Measurements from ENCODE around the gene GID4.

GID4 gene

DNA sequence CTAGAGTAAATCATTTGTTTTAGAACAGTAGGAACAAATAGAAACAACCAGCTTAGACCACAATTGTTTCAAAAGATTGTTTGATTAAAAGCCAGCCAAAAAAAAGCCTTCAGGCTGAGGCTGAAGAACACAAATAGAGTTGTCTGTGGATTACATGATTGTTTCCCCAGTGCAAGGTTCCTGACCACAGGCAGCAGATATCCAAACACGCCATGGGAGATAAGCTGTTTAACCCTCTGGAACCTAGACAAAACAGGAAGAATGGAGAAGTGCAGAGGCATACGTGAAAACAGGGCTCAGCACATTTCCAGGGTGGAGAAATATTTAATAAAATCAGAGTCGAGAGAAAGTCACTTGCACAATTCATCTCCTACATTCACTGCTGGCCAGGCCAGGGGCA lies 21.2 kb upstream of the GID4 start:
- no peak for DNase-seq

DNA sequence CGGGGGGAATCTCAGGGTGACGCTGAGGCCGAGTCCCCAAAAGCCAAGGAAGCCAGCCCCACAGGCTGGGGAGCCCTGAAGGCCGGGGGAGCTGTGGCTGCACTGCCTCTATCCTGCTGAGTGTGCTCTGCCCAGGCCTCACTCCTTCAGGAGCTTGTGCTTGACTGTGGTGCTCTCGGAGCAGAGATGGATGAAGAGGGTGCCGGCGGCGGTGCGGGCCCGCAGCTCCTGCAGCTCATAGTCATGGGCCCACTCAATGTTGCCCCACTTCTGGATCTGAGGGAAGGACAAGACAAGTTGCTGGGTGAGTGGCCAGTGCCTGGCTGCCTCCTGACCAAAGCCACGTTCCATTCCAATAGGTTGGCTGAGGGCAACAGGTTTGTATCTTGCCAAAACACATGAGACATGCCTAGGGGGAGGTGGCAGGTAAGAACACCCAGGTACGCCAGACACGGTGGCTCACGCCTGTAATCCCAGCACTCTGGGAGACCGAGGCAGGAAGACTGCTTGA lies 20.7 kb upstream of the GID4 start:
- DNase-seq, result no peak

DNA sequence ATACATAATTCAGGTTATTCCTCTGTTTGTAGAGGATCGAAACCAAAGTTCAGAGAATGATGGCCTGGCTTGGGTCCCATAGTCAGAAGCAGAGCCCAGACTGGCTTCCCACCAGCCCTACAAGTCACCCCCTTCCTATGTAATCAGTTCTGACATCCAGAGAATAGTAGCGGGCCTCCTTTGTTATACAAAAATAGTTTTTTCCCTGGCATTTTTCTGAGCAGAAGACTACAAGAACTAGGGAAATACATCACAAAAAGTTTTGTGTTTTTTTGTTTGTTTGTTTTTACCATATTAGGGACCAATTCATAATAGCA lies 19.4 kb upstream of the GID4 start:
- DNase-seq, result no peak

DNA sequence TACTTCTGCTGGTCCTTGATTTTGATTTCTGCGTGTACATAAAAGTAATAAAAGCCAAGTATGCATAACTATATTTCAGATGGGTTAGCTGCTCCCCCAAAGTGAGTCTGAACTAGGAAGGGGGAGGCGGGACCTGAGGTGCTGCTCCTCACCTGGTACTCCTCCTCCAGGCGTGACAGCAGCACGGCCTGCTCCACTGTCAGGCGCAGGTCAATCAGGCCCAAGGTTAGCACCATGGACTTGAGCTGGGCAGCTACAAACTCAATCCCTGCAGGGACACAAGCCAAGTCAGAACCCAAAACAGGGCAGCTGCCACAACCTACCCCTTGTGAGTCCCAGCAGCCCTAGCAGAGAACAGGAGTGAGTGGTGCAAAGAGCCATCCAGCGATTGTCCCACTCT lies 18.2 kb upstream of the GID4 start:
- no peak for DNase-seq

DNA sequence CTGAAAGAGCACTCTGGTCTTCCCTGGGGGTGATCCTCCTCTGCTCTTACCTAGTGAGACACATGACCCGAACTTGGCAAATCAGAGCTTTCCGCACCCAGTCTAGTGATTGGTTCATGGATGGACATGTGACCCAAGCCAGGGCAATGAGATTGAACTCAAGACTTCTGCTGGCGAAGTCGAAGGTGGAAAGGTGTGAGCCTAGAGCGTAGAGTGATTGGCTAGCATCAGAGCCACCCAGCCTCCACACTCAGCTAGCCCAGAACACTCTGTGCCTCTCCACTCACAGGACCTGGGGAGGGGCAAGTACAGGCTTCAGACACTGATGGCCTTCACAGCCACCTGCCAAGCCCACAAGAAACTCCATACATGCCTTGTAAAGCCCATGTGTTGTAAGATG lies 17.8 kb upstream of the GID4 start:
- DNase-seq, result no peak

DNA sequence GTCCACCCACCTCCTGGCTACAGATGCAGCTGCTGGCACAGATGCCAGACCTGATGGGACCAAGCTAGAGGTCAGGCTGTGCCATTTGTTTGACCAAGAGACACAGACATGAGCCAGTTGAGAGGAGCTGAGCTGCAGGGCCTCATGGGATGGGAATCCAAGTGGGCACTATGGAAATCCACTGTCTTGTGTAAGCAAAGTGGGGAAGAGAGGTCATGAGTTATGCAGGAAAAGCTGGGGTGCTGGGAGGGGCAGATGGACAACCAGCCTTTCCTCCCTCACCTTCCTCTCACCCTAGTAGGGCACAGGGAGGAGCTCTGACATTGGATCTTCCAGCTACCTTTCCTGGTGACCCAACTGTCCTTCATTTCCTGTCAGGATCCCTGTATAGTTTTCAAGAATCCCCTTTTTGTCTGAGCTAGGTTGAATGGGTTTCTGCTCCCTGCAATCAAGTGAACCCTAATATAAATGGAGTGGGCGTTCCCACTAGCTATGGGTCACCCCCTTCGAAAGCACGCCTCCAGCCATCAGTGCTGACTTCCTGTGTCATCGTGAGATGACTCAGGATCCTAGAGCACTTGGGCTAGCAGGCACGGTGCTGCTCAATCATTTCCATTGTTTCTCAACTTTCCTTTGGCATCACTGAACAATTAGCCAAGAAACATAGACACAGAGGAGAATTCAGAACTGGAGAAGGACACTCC lies 13.8 kb upstream of the GID4 start:
- DNase-seq, result peak; percentile 73

DNA sequence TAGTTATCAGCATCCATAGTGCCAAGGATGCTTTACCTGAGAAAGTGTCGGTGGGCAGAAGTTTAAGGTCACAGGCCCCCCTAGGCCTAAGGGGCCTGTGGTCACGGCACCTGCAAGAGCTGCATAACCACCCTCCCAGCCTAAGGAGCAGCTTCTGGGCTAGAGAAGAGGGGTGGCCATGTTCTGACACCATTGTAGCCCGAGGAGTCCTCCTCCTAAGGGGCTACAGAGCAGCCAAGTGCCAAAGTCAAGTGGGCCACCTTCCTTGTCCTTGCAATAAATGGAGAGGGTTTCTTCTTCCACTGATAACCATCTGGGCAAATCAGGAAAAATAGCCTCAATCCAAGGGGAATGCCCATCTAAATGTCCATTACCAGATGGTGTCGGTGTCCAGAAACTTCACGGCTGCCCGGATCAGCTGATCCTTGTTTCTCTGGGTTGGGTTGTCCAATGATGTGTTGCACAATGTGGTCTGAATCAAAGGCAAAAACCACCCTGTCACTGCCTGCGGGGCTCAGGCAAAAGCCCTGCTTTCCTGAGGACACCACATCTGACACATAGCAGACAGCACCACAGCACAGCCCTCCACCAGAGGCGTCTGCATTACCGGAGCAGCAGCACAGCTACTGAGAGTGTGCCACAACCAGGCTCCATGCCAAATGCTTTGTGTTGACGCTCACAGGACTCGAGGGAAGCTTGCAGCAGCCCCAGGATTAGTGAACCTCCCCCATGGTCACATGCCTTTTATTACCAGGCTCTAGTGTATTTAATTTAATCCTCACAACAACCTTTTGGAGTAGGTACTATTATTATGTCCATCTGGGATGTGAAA lies 13.0 kb upstream of the GID4 start:
- peak; percentile 36 for DNase-seq

DNA sequence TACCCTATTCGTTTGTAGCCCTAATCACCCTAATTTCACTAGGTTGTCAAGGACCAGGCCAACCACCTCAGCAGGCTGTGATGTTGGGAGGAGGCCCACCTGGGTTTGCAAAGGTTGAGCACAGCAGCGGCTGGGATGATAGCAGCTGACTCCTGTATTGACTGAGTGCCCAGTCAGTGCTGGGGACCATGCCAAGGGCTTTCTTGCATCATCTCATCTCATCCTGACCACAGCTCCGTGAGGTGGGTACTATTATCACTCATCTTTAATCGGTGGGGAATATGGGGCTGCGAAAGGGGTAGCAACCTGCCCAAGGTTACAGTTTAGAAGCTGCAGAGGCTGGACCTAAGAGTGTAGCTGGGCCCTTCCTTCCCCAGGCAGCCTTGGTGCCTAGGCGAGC lies 11.9 kb upstream of the GID4 start:
- DNase-seq, result no peak

DNA sequence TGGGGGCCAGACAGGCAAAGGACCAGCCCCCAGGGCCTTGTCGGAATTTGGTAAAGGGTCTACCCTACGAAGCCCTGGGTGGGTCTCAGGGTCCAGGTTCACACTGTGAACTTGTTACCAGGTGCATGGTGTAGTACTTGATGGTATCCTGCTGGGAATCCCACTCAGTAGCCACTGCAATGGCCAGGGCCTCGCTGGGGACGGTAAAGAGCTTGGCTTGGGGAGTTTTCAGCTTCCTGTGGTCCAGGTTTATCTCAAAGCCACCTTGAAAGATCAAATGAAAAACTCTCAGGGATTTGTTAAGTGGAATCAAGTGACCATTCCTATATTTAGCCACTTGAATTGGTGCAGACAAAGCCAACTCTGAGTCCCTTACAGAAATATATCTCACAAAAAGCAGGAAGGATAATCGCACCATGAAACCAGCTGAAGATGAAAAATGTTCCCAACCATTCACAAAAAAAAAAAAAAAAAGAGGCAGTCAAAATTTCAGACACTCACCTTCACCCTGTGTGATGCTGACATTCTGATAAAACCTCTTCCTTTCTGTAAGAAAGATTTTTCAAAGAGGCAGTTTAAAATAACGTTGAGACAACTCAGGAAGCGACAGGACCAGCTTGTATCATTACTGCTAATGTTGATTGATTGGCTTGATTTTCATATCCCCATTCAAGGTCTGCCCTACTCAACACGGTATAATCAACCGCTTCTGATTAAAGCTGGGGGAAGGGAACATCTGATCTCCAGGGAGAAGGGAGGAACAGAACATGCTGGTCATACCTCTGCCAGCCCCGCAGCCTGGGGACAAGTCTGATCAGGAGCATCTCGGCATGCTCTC lies 10.9 kb upstream of the GID4 start:
- DNase-seq, result no peak

DNA sequence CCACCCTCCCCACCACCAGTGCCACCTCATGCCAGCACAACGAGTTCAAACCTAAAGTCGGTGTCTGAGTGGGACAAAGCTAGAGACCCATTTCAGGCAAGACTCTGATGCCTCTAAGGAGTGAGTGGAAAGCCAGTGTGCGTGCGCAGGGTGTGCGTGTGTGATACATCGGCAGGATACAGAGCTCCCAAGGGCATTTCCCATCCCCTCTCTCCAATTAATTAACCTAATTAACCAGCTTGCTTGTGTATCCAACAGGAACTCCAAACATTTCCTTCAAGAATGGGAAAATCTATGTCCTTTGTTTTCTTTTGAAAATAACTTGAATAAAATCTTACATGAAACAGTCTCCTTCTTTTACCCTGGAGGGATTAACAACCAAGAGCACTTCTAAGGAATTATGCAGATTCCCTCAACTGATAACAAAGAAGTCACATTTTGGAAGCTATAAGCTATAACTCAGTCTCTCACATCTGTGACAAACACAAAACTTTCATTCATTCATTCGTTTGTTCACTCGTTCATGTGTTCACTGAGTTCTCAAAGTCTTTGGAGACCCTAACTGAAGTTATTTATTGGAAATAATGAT lies 10.2 kb upstream of the GID4 start:
- DNase-seq, result no peak

DNA sequence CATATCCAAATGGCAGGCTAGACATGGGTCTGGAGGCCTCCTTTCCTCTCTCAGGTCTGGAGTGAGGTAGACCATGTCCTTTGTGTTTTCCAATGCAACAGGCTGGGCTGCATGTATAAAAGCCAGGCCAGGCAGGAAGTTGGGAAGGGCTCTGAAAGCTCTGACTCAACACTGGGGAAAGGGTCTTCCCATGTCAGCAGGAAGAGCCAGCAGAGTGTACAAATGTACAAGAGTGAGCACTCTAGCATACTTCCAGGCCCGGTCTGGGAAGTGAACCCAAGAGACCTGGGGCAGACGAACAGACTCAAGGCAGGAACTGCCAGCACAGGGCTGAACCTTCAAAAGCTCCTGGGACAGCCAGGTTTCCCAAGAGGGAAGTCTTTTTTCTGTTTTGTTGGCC lies 7.3 kb upstream of the GID4 start:
- peak; percentile 13 for DNase-seq

DNA sequence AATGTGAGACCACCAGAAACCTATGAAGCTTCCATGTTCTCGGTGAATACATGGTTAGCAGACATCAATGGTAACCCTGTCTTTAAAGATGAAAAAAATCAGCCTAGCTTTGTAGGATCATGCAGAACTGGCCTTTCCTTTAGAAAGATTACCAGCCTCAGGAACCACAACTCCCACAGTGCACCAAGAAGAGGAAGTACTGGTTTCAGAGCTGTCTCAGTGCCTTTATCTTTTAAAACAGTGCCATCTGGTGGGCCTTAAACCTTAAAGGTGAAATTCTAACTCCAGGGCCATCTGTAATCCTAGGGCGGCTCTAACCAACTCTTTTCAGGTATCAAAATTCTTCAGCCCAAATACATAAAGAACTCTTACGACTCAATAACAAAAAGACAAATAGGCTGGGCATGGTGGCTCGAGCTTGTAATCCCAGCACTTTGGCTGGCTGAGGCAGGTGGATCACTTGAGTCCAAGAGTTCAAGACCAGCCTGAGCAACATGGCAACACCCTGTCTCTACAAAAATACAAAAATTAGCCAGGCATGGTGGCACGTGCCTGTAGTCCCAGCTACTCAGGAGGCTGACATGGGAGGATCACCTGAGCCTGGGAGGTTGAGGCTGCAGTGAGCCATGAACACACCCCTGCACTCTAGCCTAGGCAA lies 5.6 kb upstream of the GID4 start:
- peak; percentile 80 for DNase-seq

DNA sequence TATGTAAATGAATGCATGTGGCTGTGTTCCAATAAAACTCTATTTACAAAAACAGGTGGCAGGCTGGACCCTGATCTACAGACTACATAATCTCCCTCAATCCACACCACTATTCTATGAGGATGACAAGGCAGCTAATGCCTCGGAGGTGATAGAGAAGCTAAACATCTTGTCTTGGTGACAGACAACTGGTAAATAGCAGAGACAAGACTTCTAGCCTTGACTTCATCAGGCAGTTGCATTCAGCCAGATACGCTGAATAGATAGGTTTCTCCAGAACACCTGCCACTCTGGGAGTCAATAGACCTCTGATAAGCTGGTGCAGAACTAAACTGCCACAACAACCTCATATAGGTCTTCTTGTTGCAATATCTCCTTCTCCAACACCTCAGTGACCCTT lies 3.5 kb upstream of the GID4 start:
- no peak for DNase-seq

DNA sequence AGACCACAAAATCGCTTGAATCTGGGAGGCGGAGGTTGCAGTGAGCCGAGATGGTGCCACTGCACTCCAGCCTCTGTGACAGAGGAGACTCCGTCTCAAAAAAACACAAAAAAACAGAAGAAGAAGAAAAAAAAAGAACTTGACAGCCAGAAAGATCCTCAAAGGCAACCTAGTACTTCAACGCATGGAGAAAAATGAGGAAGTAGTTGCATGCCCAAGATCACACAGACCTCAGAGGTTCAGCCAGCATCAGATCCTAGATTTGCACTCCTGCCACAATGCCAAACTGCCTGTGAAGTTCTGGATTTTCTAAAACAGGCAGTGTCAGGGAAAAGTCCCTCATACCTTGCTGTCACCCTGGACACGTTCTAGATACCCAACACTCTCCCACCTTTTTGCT lies 1.7 kb upstream of the GID4 start:
- DNase-seq, result no peak

DNA sequence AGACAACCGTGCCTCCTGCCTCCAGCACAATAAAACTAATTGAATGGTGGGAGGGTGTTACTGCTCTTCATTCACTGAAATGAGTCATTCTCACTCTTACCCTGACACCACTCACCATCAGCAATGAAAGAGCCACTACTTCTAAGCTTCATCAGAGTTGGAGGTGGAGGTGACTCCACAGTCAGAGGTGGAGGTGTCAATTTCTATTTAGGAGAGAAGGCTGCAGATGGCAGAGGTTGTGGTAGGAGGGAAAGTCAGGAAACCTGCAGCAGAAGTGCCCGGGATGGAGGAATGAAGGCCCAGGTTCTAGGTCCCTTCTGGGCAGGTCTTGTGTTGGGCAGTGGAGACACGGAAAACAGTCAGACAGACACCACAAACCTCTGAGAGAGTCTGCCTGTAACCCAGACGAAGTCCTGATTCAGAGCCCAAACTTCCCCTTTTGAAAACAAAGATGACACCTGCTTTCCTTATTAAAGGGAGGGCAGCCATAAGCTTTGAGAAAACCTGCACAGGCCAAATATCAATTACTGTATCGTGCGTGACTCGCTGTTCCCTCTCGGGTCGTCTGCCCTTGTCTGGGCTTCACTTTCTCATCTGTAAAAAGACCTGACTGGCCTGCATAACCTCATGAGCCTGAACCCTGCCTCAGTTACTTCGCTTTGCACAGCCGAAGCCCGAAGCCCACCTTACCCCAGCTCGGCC lies 908 bp upstream of the GID4 start:
- no peak for DNase-seq

DNA sequence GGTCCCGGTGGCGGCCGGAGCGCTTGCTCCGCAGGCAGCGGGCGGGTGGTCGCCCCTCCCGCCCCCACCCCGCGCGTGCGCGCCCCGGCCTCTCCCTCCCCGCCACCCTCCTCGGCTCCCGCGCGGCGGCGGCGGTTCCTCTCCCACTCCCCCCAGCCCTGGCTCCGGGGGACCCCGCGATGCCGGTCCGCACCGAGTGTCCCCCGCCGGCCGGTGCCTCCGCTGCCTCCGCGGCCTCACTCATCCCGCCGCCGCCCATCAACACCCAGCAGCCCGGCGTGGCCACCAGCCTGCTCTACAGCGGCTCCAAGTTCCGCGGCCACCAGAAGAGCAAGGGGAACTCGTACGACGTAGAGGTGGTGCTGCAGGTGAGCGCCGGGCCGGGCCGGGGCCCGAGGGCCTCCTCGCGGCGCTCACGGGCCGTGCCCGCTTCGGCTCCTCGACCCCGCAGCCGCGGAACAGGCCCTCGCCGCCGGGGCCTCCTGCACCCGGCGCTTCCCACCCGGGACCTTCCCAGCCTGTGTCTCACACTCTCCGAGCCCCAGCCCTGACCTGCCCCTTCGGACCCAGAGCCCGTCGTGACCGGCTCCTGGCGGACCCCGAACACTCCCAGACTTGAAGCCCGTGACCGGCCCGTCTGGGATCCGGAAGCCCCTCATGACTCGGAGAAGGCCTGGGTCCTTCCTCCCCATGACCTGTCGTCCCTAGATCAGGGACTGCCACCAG lies 490 bp downstream of the GID4 start:
- DNase-seq, result peak; percentile 5

DNA sequence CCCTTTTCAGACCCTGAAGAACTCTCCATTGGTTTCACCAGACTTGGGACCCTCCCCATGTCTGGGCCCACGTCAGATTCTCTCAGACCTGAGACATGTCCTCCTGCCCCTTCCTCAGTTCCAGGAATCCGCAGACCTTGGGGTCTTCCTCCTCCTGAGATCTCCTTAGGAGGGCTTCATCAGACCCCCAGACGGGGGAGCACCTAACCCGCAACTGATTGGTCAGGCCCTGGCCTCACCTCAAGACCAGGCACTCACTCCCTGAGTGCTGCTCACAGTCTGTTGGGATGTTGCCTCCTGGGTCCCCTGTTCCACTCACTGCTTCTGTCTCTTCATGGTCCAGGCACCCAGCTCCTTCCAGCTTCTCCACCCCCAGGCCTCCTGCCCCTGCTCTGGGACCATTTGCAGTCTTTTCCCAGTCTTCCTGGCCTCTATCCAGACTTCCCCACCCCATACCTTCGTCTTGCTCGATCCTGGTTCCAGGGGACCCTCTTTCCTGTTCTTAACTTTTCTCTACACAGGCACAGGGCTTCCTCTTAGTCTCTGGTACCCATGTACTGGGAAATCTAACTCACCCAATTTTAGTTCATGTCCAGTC lies 1.2 kb downstream of the GID4 start:
- no peak for DNase-seq

DNA sequence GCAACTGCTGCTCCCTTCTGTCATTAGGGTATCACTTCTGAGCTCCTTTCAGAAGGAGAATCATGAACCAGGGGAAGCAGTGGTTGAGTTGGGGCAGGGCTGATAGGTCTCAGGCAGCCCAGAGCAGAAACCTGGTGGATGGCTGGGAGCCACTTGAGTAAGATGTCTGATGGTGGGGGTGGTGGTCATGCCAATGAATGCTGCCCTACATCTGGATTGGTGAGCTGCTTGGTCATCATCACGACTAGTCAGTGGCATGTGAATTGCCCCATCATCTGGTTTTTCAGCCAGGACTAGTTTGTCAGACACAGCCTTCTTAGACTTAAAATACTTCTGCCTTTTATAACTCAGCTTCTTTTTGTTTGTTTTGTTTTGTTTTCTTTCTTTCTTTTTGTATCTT lies 2.6 kb downstream of the GID4 start:
- DNase-seq, result peak; percentile 48

DNA sequence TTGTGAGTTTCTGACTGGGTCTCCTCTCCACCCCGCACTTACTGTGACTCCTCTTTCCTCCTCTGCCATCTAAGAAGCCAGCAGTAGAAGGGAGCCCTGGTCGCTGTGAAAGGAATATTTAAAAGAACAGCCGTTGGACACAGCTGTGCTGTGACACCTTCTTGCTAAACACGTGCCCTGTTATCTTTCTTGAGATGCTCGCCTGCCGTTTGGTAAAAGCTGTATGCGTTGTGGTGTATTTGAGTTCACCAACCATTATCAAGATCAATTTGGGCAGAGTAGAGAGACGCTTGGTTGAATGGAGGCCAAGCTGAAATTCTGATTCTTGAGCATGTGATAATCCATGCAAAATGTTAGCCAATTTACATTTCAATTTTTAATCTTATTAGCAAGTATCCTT lies 3.8 kb downstream of the GID4 start:
- no peak for DNase-seq

DNA sequence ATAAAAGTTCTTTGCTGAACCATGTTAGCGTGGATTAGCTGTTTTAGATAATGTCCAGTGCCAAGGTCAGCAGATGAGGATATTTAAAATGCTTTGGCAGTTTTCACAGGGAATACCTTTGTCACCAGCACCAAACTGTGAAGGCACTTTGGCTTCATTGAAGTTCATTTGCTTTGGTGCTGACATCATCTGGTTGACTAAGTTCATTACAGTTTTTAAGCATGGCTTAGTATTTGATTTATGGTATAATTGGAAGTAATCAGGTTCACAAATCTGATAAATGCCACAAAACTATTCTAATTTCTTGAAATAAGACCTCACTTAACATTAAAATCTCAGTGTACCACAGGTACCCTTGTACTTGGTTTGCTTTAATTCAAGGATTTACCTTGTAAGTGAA lies 4.3 kb downstream of the GID4 start:
- DNase-seq, result no peak

DNA sequence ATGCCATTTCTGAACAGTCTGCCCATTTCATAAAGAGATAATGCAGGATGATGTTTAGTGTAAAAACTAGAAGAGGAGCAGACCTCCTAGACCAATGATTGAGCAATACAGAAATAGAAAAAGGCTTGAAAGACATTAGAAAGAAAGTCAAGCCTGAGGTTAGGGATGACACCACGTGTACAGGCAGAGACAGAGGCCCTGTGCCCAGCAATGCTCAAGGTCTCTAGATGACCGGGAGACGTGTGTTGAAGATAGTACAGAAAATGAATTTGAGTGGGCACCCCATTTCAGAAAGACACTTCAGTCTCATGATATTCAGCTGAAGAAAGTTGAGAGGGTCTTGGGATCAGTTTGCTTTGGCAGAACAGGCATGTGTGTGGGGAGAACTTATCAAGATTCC lies 5.4 kb downstream of the GID4 start:
- no peak for DNase-seq

Data from HCEC 1CT (cell line).